Measurements from ENCODE around the gene ISM2. TPM values are rescaled to one million over a fixed set of nuclear protein-coding genes. Genes with fewer than 3 reads are reported as not detected.
"Not testable (repeated sequence)": the region's sequence is repeated elsewhere in the genome, so short reads cannot be mapped to it uniquely, and the experiment has no call there.

The ISM2 gene
- total RNA-seq (2022) (10.6 and 13.3 TPM in 2 replicates), Bru-seq, nascent RNA (percentile 45 among the genes with signal in this experiment), BruChase-seq, experiment 1, labeled RNA remaining after a 2-hour chase (percentile 51 among the genes with signal in this experiment), BruChase-seq, experiment 2, labeled RNA remaining after a 6-hour chase (percentile 53 among the genes with signal in this experiment)
- long read RNA-seq, transcript ISM2-202 (7 exons, 2,971 nt), result major isoform, 10 of 17 reads
- long read RNA-seq, partial matches to known transcripts, result 4 of 17 reads
- long read RNA-seq, other reads (novel, unspliced or antisense), result 3 of 17 reads

GRCh38 chr14:77498120-77498979 lies at the start of gene ISM2:
ISM2 (minus strand) TSS chr14:77498816; CDS start chr14:77498793, 23 bp downstream.
- no peaks in the 10 kb centered on the region for H3K27me3 ChIP-seq (replicated peaks; ENCODE audit: control insufficient read depth, insufficient read depth, low read length)
- DNase-seq, result peak; percentile 76 to 85
- Mint-ChIP-seq H3K27me3 (ENCODE audit: insufficient read depth, unreplicated experiment) (no peaks in the 10 kb centered on the region), H3K9me3 (ENCODE audit: unreplicated experiment) (no peaks in the 10 kb centered on the region), H3K36me3 (ENCODE audit: insufficient read depth, unreplicated experiment) (peaks cover 16% of the 10 kb centered on the region), H3K4me1 (ENCODE audit: low read depth, unreplicated experiment) (peaks cover 17% of the 10 kb centered on the region), H3K27ac (ENCODE audit: unreplicated experiment) (peak within 1 kb of the TSS; percentile 28), H3K4me3 (ENCODE audit: unreplicated experiment) (peak within 1 kb of the TSS; percentile 89)
- H3K9me3 ChIP-seq, result no peaks in the 10 kb centered on the region
- TSS peak; percentile 14 for BruUV-seq (replicated peaks)
- peak within 1 kb of the TSS; percentile 77 for H3K4me3 ChIP-seq (ENCODE audit: low read depth, low read length)
- H3K36me3 ChIP-seq (ENCODE audit: control insufficient read depth, insufficient read depth, low read length), result no peaks in the 10 kb centered on the region
- TF ChIP-seq CTCF (IDR thresholded peaks at IDR 0.05; ENCODE audit: insufficient read depth in 1 of 2, low read depth in 1 of 2, low read length in 1 of 2, severe bottlenecking in 1 of 2, unreplicated experiment in 1 of 2), result no peak
- POLR2A ChIA-PET, result no interaction called here
- intact Hi-C loops (cut with micrococcal nuclease; ENCODE audit: unreplicated experiment), result loop anchor here (1.0 kb wide), 1 partner anchor 41 kb away; the partner anchor contains the start of gene VIPAS39
- peaks cover 4% of the 10 kb centered on the region; the same call in 1 of the 2 replicates for H3K4me1 ChIP-seq
- CTCF ChIA-PET, result interaction anchor here (0.6 to 1.0 kb wide), 2 partner anchors 39 to 476 kb away, joined by 3 read pairs; no protein-coding TSS in a partner anchor

DNA sequence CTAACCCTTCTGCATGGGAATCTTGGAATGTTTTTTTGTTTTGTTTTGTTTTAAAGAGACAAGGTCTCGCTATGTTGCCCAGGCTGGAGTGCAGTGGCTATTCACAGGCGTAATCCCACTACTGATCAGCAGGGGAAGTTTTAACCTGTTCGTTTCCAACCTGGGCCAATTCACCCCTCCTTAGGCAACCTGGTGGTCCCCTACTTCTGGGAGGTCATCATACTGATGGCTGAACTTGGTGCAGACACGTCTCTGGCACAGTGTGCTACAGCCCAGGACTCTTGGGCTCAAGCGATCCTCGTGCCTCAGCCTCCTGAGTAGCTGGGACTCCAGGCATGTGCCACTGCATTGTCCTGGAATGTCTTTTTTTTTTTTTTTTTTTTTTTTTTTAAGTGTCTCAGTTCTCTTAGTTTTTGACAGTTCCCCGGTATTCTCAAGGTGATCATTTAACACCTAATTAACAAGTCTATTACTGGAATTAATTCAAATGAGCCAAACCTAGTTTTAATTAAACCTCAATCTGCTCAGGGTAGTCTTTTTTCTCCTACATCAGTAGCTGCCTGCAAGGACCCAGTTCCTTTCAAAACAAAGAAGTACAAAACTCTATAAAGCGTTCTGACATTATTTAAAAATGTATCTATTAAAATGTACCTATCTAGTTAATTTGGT lies 49.0 kb upstream of the ISM2 start:
- Mint-ChIP-seq H3K27me3 (ENCODE audit: insufficient read depth, unreplicated experiment) (no peaks in the 10 kb centered on the region), H3K36me3 (ENCODE audit: insufficient read depth, unreplicated experiment) (peaks cover 94% of the 10 kb centered on the region), H3K4me1 (ENCODE audit: low read depth, unreplicated experiment) (no peaks in the 10 kb centered on the region), H3K27ac (ENCODE audit: unreplicated experiment) (no peak overlapping the region), H3K4me3 (ENCODE audit: unreplicated experiment) (no peak overlapping the region), H3K9me3 (ENCODE audit: unreplicated experiment) (no peaks in the 10 kb centered on the region)
- Histone ChIP-seq H3K4me1 (peaks cover 22% of the 10 kb centered on the region), H3K9me3 (no peaks in the 10 kb centered on the region), H3K4me3 (ENCODE audit: low read depth, low read length) (no peak overlapping the region), H3K27me3 (replicated peaks; ENCODE audit: control insufficient read depth, insufficient read depth, low read length) (no peaks in the 10 kb centered on the region), H3K36me3 (ENCODE audit: control insufficient read depth, insufficient read depth, low read length) (peaks cover 1% of the 10 kb centered on the region)
- intact Hi-C loops (cut with micrococcal nuclease; ENCODE audit: unreplicated experiment), result no loop called here
- ChIA-PET POLR2A (no interaction called here), CTCF (no interaction called here)
- BruUV-seq (replicated peaks), result no TSS peak
- DNase-seq, result no peak
- no peak for TF ChIP-seq CTCF (IDR thresholded peaks at IDR 0.05; ENCODE audit: insufficient read depth in 1 of 2, low read depth in 1 of 2, low read length in 1 of 2, severe bottlenecking in 1 of 2, unreplicated experiment in 1 of 2)

DNA sequence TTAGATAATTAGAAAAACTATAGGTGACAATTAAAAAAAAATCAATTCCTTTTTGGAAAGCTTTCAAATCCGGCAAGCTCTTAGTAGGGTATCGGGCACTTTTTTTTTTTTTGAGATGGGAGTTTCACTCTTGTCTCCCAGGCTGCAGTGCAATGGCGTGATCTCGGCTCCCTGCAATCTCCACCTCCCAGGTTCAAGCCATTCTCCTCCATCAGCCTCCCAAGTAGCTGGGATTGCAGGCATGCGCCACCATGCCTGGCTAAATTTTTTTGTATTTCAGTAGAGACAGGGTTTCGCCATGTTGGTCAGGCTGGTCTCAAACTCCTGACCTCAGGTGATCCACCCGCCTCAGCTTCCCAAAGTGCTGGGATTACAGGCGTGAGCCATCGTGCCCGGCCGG lies 46.6 kb upstream of the ISM2 start:
- H3K27me3 Mint-ChIP-seq (ENCODE audit: insufficient read depth, unreplicated experiment); intact Hi-C loops (cut with micrococcal nuclease; ENCODE audit: unreplicated experiment); POLR2A ChIA-PET; H3K27me3 ChIP-seq (replicated peaks; ENCODE audit: control insufficient read depth, insufficient read depth, low read length); BruUV-seq (replicated peaks); DNase-seq; H3K36me3 ChIP-seq (ENCODE audit: control insufficient read depth, insufficient read depth, low read length); H3K4me3 ChIP-seq (ENCODE audit: low read depth, low read length); H3K4me3 Mint-ChIP-seq (ENCODE audit: unreplicated experiment); H3K4me1 Mint-ChIP-seq (ENCODE audit: low read depth, unreplicated experiment); H3K9me3 ChIP-seq; H3K9me3 Mint-ChIP-seq (ENCODE audit: unreplicated experiment); H3K27ac Mint-ChIP-seq (ENCODE audit: unreplicated experiment); CTCF ChIA-PET: not testable (repeated sequence)
- peaks cover 23% of the 10 kb centered on the region for H3K4me1 ChIP-seq
- peaks cover 81% of the 10 kb centered on the region for H3K36me3 Mint-ChIP-seq (ENCODE audit: insufficient read depth, unreplicated experiment)

Data from Caco-2 (cell line).